ENCODE results near the gene GPR50.

- no peak for TF ChIP-seq RARB (CRISPR knock-in tag; IDR thresholded peaks at IDR 0.05)
- TF ChIP-seq ZFP3 (CRISPR knock-in tag; IDR thresholded peaks at IDR 0.05) = no peak
- no peak for TF ChIP-seq ARNTL (CRISPR knock-in tag; IDR thresholded peaks at IDR 0.05; ENCODE audit: borderline replicate concordance, low read depth)
These were observed 51.2 kb downstream of the GPR50 start for GRCh38 chrX:151227627-151228026.
